Neural cell (in vitro differentiated cells): Measurements from ENCODE around the gene KXD1. TPM values are rescaled to one million over a fixed set of nuclear protein-coding genes. Genes with fewer than 3 reads are reported as not detected.

Source experiments
- H2AFZ ChIP-seq: fragments of 200-600, 300-800 bp; sonication (generic), shearing (Covaris generic); 2 replicates; pipeline ENCODE4 v1.6.0; 2014; ENCODE audit warnings: low read depth, mild to moderate bottlenecking, antibody characterized with exemption, low read length, moderate library complexity
- H3F3A ChIP-seq: fragments of 200-600 bp; shearing (Covaris generic); 2 replicates; pipeline ENCODE4 v1.6.1; 2016; ENCODE audit warnings: mild to moderate bottlenecking, moderate library complexity, mixed read lengths, antibody characterized with exemption, low read length; ENCODE audit not compliant: insufficient read depth, poor library complexity, severe bottlenecking
- H3K27ac ChIP-seq: fragments of 200-600, 300-800 bp; sonication (generic), shearing (Covaris generic); 2 replicates; pipeline ENCODE4 v1.5.1; 2014; ENCODE audit warnings: mild to moderate bottlenecking, low read length, moderate library complexity
- H3K27me3 ChIP-seq: fragments of 300-800, 200-600 bp; sonication (generic), shearing (Covaris generic); 2 replicates; pipeline ENCODE4 v1.6.0; 2014; ENCODE audit warnings: mild to moderate bottlenecking, low read depth, low read length, moderate library complexity; ENCODE audit not compliant: insufficient read depth
- H3K36me3 ChIP-seq: fragments of 300-800, 200-600 bp; sonication (generic), shearing (Covaris generic); 2 replicates; pipeline ENCODE4 v1.5.1; 2014; ENCODE audit warnings: mild to moderate bottlenecking, antibody characterized with exemption, low read length, moderate library complexity; ENCODE audit not compliant: insufficient read depth
- H3K4me2 ChIP-seq: fragments of 300-800, 200-600 bp; sonication (generic), shearing (Covaris generic); 2 replicates; pipeline ENCODE4 v1.6.0; 2014; ENCODE audit warnings: mild to moderate bottlenecking, low read length
- H3K4me3 ChIP-seq: fragments of 300-800, 200-600 bp; sonication (generic), shearing (Covaris generic); 2 replicates; pipeline ENCODE4 v1.5.1; 2014; ENCODE audit warnings: mild to moderate bottlenecking, low read length, moderate library complexity
- H3K79me2 ChIP-seq: fragments of 200-600 bp; shearing (Covaris generic); replicated peaks from 2 replicates; pipeline ENCODE4 v1.6.0; 2014; ENCODE audit warnings: mild to moderate bottlenecking, low read length, moderate library complexity; ENCODE audit not compliant: insufficient read depth
- H3K9ac ChIP-seq: fragments of 300-800, 200-600 bp; sonication (generic), shearing (Covaris generic); 2 replicates; pipeline ENCODE4 v1.6.1; 2016; ENCODE audit warnings: mild to moderate bottlenecking, low read length, mixed read lengths
- H3K9me2 ChIP-seq: fragments of 200-600 bp; shearing (Covaris generic); 2 replicates; pipeline ENCODE4 v1.6.1; 2016; ENCODE audit warnings: mild to moderate bottlenecking, low read length, mixed read lengths; ENCODE audit not compliant: insufficient read depth
- H3K9me3 ChIP-seq: fragments of 200-600, 300-800 bp; sonication (generic), shearing (Covaris generic); 2 replicates; pipeline ENCODE4 v1.6.1; 2016; ENCODE audit warnings: mild to moderate bottlenecking, mixed run types, low read length, moderate library complexity, mixed read lengths
- H4K20me1 ChIP-seq: fragments of 200-600 bp; shearing (Covaris generic); 2 replicates; pipeline ENCODE4 v1.6.1; 2016; ENCODE audit warnings: mild to moderate bottlenecking, mixed run types; ENCODE audit not compliant: insufficient read depth
- CTCF ChIP-seq: fragments of 450-650 bp; IDR thresholded peaks from 2 replicates; pipeline ENCODE4 v1.5.1; 2014; ENCODE audit warnings: antibody characterized with exemption, mild to moderate bottlenecking, moderate library complexity; ENCODE audit not compliant: poor library complexity, severe bottlenecking
- EP300 ChIP-seq: fragments of 450-650 bp; conservative IDR thresholded peaks from 2 replicates; pipeline ENCODE4 v1.6.1; 2014; ENCODE audit warnings: antibody characterized with exemption, mild to moderate bottlenecking, moderate library complexity; ENCODE audit not compliant: poor library complexity, severe bottlenecking
- EZH2 ChIP-seq: fragments of 200-600, 300-800 bp; shearing (Covaris generic), sonication (generic); IDR thresholded peaks from 2 replicates; pipeline ENCODE4 v1.6.1; 2014; ENCODE audit warnings: antibody characterized with exemption, low read length, borderline replicate concordance, mild to moderate bottlenecking; ENCODE audit not compliant: insufficient read depth, poor library complexity, severe bottlenecking
- MXI1 ChIP-seq: fragments of 450-650 bp; conservative IDR thresholded peaks from 2 replicates; pipeline ENCODE4 v1.6.1; 2014; ENCODE audit warnings: antibody characterized with exemption, mild to moderate bottlenecking; ENCODE audit not compliant: poor library complexity, severe bottlenecking
- POLR2AphosphoS5 ChIP-seq: IDR thresholded peaks from 2 replicates; pipeline ENCODE4 v1.6.1; 2012
- RAD21 ChIP-seq: fragments of 450-650 bp; conservative IDR thresholded peaks from 2 replicates; pipeline ENCODE4 v1.6.1; 2014; ENCODE audit warnings: antibody characterized with exemption, mild to moderate bottlenecking, moderate library complexity
- REST ChIP-seq: IDR thresholded peaks from 2 replicates; pipeline ENCODE4 v1.6.1; 2012; ENCODE audit warnings: borderline replicate concordance
- SMC3 ChIP-seq: fragments of 450-650 bp; conservative IDR thresholded peaks from 2 replicates; pipeline ENCODE4 v1.6.1; 2014; ENCODE audit warnings: antibody characterized with exemption, mild to moderate bottlenecking, moderate library complexity; ENCODE audit not compliant: poor library complexity
- TAF1 ChIP-seq: IDR thresholded peaks from 2 replicates; pipeline ENCODE4 v1.6.1; 2012; ENCODE audit warnings: low read depth
- polyA plus RNA-seq: library from polyadenylated mRNA; depleted of rRNA; stranded (reverse); fragments of >200 nt; gene quantifications from 2 replicates; pipeline ENCODE4 v1.2.3, GENCODE V29; 2014

KXD1 gene
- polyA plus RNA-seq, 1 donor from 2014 or later = 55.8 TPM

GRCh38 chr19:18537431-18537830 lies 20.2 kb upstream of the KXD1 start:
- no peak overlapping the region for H2AFZ ChIP-seq
- no peaks in the 10 kb centered on the region for H4K20me1 ChIP-seq
- no peaks in the 10 kb centered on the region for H3K27me3 ChIP-seq
- H3K27ac ChIP-seq = no peak overlapping the region
- H3K79me2 ChIP-seq = no peaks in the 10 kb centered on the region
- no peaks in the 10 kb centered on the region for H3F3A ChIP-seq
- no peaks in the 10 kb centered on the region for H3K9me2 ChIP-seq
- H3K9ac ChIP-seq = no peak overlapping the region
- no peak overlapping the region for H3K4me3 ChIP-seq
- no peak overlapping the region for H3K4me2 ChIP-seq
- no peaks in the 10 kb centered on the region for H3K9me3 ChIP-seq
- no peaks in the 10 kb centered on the region for H3K36me3 ChIP-seq
- TF ChIP-seq EZH2 = no peak
- no peak for TF ChIP-seq CTCF
- no peak for TF ChIP-seq REST
- no peak for TF ChIP-seq EP300
- TF ChIP-seq POLR2AphosphoS5 = no peak
- TF ChIP-seq SMC3 = no peak
- TF ChIP-seq TAF1 = no peak
- TF ChIP-seq MXI1 = no peak
- no peak for TF ChIP-seq RAD21

GRCh38 chr19:18538115-18538514 lies 19.6 kb upstream of the KXD1 start:
- no peaks in the 10 kb centered on the region for H3K79me2 ChIP-seq
- H3K4me3 ChIP-seq = no peak overlapping the region
- no peak overlapping the region for H3K9ac ChIP-seq
- H3K36me3 ChIP-seq = no peaks in the 10 kb centered on the region
- no peak overlapping the region for H3K27ac ChIP-seq
- no peak overlapping the region for H2AFZ ChIP-seq
- H3K4me2 ChIP-seq = no peak overlapping the region
- no peaks in the 10 kb centered on the region for H3F3A ChIP-seq
- no peaks in the 10 kb centered on the region for H4K20me1 ChIP-seq
- H3K9me2 ChIP-seq = no peaks in the 10 kb centered on the region
- H3K27me3 ChIP-seq = no peaks in the 10 kb centered on the region
- no peak for TF ChIP-seq EP300
- TF ChIP-seq CTCF = no peak
- no peak for TF ChIP-seq RAD21
- TF ChIP-seq EZH2 = no peak
- no peak for TF ChIP-seq SMC3
- TF ChIP-seq REST = no peak
- no peak for TF ChIP-seq POLR2AphosphoS5
- no peak for TF ChIP-seq MXI1
- no peak for TF ChIP-seq TAF1
- H3K9me3 ChIP-seq = no peaks in the 10 kb centered on the region
